ENCODE data around the gene BYSL.
A peak's percentile ranks its signal among the peaks of the same experiment; 100 is the strongest.

DNA sequence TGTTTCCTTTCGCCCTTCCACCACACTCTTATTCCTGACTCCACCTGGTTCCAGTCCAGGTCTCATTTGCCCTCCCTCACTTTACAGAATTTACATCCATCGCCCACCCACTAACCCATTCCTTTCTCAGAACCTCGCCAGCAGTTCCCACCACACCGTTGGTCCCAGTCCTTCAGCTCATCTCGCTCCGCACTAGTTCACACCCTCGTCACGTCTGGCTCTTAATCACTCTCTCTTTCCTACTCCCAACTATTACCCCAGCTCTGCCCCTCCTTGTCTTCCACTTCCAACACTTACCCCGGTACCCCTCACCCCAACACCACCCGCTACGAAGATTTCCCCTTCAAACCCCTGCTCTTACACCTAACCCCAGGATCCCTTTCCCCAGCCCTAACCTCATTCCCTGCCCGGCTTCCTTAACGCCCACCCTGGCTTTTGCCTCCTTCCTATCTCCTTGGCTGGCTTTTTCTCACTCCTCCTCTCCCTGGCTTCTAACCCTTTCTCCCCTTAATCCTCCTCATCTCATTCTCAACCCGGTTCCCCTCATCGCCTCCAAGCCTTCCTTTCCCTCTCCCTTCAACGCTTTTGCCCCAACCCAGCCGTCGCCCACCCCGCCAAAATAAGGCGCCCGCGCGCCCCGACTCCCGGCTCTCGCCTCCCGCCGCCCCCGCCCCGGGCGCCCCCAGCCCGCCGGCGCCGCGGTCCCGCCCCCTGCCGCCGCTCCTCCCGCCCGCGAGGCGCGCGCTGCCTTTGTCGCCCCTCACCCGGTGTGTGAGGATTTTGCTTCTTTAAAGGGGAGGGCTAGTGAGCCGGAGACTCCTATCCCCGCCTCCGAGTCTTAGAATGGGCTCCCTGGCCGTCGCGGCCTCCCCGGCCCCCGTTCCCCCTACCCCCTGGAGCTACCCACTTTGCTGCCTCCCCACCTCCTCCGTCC lies 26.7 kb upstream of the BYSL start:
- no peak for TF ChIP-seq FOXM1 (IDR thresholded peaks at IDR 0.05; ENCODE audit: borderline replicate concordance)
- TF ChIP-seq SP1 (IDR thresholded peaks at IDR 0.05), result no peak
- no peak for TF ChIP-seq ELF4 (IDR thresholded peaks at IDR 0.05)
- TF ChIP-seq, protein P1, sequence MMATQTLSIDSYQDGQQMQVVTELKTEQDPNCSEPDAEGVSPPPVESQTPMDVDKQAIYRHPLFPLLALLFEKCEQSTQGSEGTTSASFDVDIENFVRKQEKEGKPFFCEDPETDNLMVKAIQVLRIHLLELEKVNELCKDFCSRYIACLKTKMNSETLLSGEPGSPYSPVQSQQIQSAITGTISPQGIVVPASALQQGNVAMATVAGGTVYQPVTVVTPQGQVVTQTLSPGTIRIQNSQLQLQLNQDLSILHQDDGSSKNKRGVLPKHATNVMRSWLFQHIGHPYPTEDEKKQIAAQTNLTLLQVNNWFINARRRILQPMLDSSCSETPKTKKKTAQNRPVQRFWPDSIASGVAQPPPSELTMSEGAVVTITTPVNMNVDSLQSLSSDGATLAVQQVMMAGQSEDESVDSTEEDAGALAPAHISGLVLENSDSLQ (IDR thresholded peaks at IDR 0.05), result no peak
- TF ChIP-seq ARNT (IDR thresholded peaks at IDR 0.05), result no peak
- TF ChIP-seq L3MBTL2 (conservative IDR thresholded peaks at IDR 0.05), result 0 out of 2 replicates have a peak, but pooled peaks have one; percentile 17
- TF ChIP-seq FOXK2 (IDR thresholded peaks at IDR 0.05), result no peak
- TF ChIP-seq HDGF (IDR thresholded peaks at IDR 0.05; ENCODE audit: borderline replicate concordance), result no peak
